ENCODE measurements around the gene PROCR. TPM values are rescaled to one million over a fixed set of nuclear protein-coding genes. Genes with fewer than 3 reads are reported as not detected.
A peak's percentile ranks its signal among the peaks of the same experiment; 100 is the strongest.

The PROCR gene
- total RNA-seq (1 to 10 TPM; 3.2 to 4.0 TPM), polyA plus RNA-seq (1 to 10 TPM; 5.9 to 8.5 (median 6.0) TPM), total RNA-seq (0.93 to 2.8 (median 1.4) reads per million in 6 experiments)

DNA sequence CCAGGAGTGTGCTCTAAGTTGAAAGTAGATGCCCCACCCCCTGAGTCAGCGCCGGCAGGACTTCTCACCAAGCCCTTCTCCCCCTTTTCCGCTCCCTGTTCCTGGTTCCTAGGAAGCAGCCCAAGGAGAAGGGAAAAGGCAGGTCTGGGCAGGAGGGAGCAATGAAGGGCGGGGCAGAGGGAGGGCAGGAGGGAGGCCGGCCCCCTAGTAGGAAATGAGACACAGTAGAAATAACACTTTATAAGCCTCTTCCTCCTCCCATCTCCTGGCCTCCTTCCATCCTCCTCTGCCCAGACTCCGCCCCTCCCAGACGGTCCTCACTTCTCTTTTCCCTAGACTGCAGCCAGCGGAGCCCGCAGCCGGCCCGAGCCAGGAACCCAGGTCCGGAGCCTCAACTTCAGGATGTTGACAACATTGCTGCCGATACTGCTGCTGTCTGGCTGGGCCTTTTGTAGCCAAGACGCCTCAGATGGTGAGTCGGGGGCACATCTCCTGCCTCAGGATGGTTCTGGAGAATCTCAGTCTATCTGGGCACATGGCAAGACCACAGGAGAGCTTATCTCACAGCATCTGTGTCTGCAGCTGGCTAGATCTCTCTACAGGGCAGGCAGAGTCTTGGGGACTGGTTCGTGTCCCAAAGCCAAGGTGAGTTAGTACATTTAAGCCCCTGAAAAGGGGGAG lies at the start of gene PROCR:
PROCR (plus strand) TSS at position 320 of the 681 bp plus-strand sequence; CDS start at position 403, 83 bp downstream.
- Mint-ChIP-seq H3K27me3 (no peaks in the 10 kb centered on the region), H3K36me3 (peaks cover 0 to 16% (median 0%) of the 10 kb centered on the region in 3 donors), H3K4me3 (peak within 1 kb of the TSS; percentile 81 to 96 (median 90)), H3K27ac (peak within 1 kb of the TSS; percentile 88 to 96 (median 93)), H3K4me1 (peaks cover 14 to 28% (median 22%) of the 10 kb centered on the region in 4 donors), H3K9me3 (no peaks in the 10 kb centered on the region)
- POLR2A ChIA-PET: interaction anchor here (0.6 kb wide), 1 partner anchor 25 kb away, joined by 3 read pairs; the partner anchor contains the start of gene EDEM2
- ATAC-seq: peak; percentile 72 to 79
- DNase-seq: peak in 5 of 10 donors; percentile 5 to 23 (median 16)

DNA sequence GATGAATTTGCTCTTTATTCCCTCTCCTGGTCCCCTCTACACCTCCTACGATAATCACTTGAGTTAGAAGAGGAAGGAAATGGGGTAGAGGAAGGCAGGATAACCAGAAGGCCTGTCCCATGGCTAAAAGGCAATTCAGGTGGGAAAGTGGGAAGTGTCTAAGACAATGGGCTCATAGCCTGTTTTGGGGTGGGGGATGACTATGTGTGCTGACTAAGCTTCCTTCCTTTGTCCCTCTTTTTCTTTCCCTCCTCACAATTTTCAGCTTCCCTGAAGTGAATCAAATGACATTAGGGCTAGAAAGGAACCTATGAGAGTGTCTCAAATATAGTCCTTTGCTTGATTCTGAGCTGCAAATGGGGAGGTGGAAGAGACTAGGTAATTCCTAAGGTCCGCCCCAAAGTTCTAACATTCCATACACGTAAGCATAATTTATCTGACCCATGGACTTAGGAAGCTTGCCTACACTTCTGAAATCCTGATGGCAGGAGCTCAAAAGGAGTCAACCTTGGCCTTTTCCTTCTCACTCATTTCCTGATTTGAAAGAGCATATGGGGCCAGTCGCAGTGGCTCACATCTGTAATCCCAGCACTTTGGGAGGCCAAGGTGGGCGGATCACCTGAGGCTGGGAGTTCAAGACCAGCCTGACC lies 49.0 kb upstream of the PROCR start:
- Mint-ChIP-seq H3K4me1 (peaks cover 0 to 4% (median 0%) of the 10 kb centered on the region in 4 donors), H3K9me3 (no peaks in the 10 kb centered on the region), H3K27ac (peak overlapping the region in 1 of 10 donors; percentile 18), H3K36me3 (peaks cover 4 to 93% (median 44%) of the 10 kb centered on the region in 3 donors), H3K27me3 (no peaks in the 10 kb centered on the region), H3K4me3 (no peak overlapping the region)
- DNase-seq (no peak), ATAC-seq (no peak)
- POLR2A ChIA-PET: no interaction called here

DNA sequence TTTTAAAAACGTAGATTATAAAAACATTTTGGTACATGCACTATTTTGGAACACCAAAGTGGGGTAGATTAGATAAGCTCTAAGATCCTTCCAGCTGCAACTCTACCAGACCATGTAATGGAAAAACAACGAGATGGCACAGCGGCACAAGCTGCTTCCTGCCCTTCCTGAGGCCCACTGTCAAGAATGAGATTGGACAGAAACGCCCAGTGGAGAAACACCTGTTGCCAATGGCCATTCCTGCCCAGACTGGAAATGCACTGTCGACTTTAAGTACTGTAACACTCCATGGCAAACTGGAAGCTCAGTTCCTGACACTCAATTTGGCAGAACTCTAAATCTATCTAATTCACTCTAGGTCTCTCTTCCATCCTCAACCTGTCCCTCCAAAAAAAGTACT lies 46.1 kb upstream of the PROCR start:
- H3K27ac Mint-ChIP-seq: peak overlapping the region in 3 of 10 donors; percentile 43 to 53 (median 45)
- H3K4me1 Mint-ChIP-seq: peaks cover 0 to 5% (median 0%) of the 10 kb centered on the region in 4 donors
- H3K36me3 Mint-ChIP-seq: peaks cover 4 to 90% (median 27%) of the 10 kb centered on the region in 3 donors
- ATAC-seq (no peak), DNase-seq (no peak)
- H3K4me3 Mint-ChIP-seq: no peak overlapping the region
- no peaks in the 10 kb centered on the region for H3K9me3 Mint-ChIP-seq
- no peaks in the 10 kb centered on the region for H3K27me3 Mint-ChIP-seq
- POLR2A ChIA-PET: no interaction called here

DNA sequence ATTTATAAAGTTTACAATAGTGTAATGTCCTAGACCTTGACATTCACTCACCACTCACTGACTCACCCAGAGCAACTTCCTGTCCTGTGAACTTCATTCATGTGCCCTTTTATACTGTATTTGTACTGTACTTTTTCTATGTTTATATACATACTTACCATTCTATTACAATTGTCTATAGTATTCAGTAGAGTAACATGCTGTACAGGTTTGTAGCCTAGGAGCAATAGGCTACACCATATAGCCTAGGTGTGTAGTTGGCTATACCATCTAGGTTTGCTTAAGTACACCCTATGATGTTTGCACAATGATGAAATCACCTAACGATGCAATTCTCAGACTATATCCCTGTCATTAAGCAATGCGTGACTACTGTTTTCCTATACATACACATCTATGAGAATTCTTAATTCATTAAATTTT lies 42.2 kb upstream of the PROCR start:
- H3K27ac Mint-ChIP-seq: no peak overlapping the region
- H3K4me3 Mint-ChIP-seq: no peak overlapping the region
- no peaks in the 10 kb centered on the region for H3K27me3 Mint-ChIP-seq
- peaks cover 0 to 6% (median 0%) of the 10 kb centered on the region in 4 donors for H3K4me1 Mint-ChIP-seq
- no peak for DNase-seq
- no peaks in the 10 kb centered on the region for H3K9me3 Mint-ChIP-seq
- POLR2A ChIA-PET: no interaction called here
- H3K36me3 Mint-ChIP-seq: peaks cover 4 to 88% (median 33%) of the 10 kb centered on the region in 3 donors
- no peak for ATAC-seq

DNA sequence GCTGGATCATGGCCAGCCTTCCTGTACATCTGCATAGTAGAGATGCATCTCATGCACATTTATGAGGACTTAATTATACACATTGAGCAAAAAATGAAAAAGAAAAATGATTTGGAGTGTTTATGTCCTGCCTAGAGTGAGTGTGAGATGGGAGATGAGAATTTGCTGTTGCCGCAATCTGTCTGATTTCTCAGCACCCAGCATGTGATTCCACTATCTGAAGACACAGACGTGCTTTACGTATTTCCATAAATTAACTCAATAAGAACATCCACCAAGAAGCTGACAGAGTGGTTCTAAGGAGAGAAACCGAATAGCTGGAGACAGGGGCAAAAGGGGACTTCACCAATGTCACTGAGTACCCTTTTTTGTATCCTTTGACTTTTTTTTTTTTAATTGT lies 39.9 kb upstream of the PROCR start:
- H3K4me3 Mint-ChIP-seq: no peak overlapping the region
- no peaks in the 10 kb centered on the region for H3K27me3 Mint-ChIP-seq
- peaks cover 0 to 2% (median 0%) of the 10 kb centered on the region in 4 donors for H3K4me1 Mint-ChIP-seq
- H3K27ac Mint-ChIP-seq: no peak overlapping the region
- no peaks in the 10 kb centered on the region for H3K9me3 Mint-ChIP-seq
- ATAC-seq (no peak), DNase-seq (no peak)
- POLR2A ChIA-PET: no interaction called here
- H3K36me3 Mint-ChIP-seq: peaks cover 2 to 89% (median 24%) of the 10 kb centered on the region in 3 donors

DNA sequence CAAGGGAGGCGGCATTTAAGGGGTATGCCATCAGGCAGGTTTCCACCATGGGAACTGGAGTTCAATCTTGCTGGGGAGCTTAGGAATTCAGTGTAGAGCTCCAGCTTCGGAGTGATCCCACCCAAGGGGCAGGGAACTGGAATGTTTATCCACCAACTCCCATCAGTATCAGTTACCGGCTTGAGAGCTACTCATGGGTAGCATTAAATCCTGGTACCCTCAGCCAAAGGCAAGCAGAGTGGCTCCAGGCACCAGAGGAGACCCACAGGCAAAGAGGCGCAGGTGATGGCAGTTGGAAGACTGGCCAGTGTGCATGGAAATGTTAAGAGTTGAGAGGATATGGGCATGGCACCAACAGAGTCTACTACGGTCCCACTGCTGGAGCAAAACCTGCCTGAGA lies 38.8 kb upstream of the PROCR start:
- POLR2A ChIA-PET: no interaction called here
- H3K36me3 Mint-ChIP-seq: peaks cover 0 to 91% (median 20%) of the 10 kb centered on the region in 3 donors

DNA sequence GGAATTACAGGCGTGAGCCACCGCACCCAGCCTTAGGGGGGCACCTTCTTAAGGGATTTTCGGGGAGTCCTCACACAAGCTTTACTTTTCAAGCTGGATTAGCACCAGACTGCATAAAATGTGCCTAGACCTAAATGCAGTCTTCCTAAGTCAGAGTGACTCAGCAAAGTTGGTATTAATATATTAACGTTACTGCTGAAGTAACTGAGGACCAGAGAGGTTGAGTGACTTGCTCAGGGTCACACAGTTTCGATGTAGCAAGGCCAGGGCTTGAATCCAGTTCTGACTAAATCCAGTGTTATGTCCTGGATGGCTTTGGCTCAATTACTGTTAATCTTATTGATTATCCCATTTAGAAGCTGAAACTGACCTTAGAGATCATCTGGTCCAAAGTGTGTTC lies 38.1 kb upstream of the PROCR start:
- H3K9me3 Mint-ChIP-seq: no peaks in the 10 kb centered on the region
- H3K27ac Mint-ChIP-seq: no peak overlapping the region
- POLR2A ChIA-PET: no interaction called here
- no peaks in the 10 kb centered on the region for H3K27me3 Mint-ChIP-seq
- H3K4me1 Mint-ChIP-seq: peaks cover 0 to 2% (median under 1%) of the 10 kb centered on the region in 4 donors
- H3K36me3 Mint-ChIP-seq: peaks cover 0 to 92% (median 20%) of the 10 kb centered on the region in 3 donors
- ATAC-seq (no peak), DNase-seq (no peak)
- no peak overlapping the region for H3K4me3 Mint-ChIP-seq

More for the DNA sequence above, 38.8 kb upstream of the PROCR start:
- DNase-seq: no peak
- Mint-ChIP-seq H3K27me3 (no peaks in the 10 kb centered on the region), H3K4me1 (peaks cover 0 to 2% (median under 1%) of the 10 kb centered on the region in 4 donors), H3K9me3 (no peaks in the 10 kb centered on the region), H3K27ac (peak overlapping the region in 2 of 10 donors; percentile 20 to 51), H3K4me3 (no peak overlapping the region)
- no peak for ATAC-seq

DNA sequence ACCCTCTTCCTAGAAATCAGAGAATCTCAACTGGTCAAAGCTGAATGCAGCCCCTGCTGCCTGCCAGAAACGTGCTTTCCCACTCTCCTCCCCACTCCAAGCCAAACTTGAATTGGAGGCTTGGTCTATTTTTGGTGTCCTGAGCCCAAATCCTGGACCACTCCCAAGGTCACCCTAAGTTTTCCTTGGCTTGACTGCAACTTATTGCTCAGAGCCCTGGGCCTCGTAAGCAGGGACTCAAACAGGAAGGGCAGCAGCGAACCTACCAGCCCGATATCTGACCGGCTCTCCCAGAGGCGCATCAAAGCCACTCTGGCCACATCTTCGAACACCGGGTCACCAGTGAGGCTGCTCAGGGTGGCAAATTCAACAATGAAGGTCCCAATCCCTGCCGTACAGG lies 37.4 kb upstream of the PROCR start:
- no peaks in the 10 kb centered on the region for H3K27me3 Mint-ChIP-seq
- H3K36me3 Mint-ChIP-seq: peaks cover 0 to 93% (median 20%) of the 10 kb centered on the region in 3 donors
- no peaks in the 10 kb centered on the region for H3K9me3 Mint-ChIP-seq
- POLR2A ChIA-PET: no interaction called here
- peaks cover 0 to 2% (median under 1%) of the 10 kb centered on the region in 4 donors for H3K4me1 Mint-ChIP-seq
- ATAC-seq (no peak), DNase-seq (no peak)
- no peak overlapping the region for H3K27ac Mint-ChIP-seq
- no peak overlapping the region for H3K4me3 Mint-ChIP-seq

DNA sequence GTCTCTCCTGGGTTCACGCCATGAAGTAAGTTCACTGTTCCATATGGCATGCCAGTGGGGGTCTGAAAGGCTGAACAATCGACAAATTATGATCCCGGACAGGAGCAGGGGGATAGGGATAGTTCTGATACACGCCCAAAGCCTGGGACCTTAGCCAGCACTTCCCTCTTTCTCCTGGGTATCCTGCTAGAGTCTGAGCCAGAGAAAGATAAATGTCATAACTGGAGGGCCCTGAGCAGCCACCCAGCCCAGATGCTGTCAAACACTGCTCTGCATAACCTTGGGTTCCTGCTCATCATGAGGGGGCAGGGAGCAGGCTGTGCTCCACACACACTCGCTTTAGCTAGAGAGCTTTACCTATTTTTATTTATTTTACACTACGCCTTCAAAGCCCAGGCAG lies 37.0 kb upstream of the PROCR start:
- Mint-ChIP-seq H3K4me3 (no peak overlapping the region), H3K4me1 (peaks cover 0 to 2% (median under 1%) of the 10 kb centered on the region in 4 donors), H3K9me3 (no peaks in the 10 kb centered on the region), H3K27ac (peak overlapping the region in 1 of 10 donors; percentile 40), H3K27me3 (no peaks in the 10 kb centered on the region), H3K36me3 (peaks cover 0 to 94% (median 23%) of the 10 kb centered on the region in 3 donors)
- DNase-seq (no peak), ATAC-seq (no peak)
- POLR2A ChIA-PET: no interaction called here

DNA sequence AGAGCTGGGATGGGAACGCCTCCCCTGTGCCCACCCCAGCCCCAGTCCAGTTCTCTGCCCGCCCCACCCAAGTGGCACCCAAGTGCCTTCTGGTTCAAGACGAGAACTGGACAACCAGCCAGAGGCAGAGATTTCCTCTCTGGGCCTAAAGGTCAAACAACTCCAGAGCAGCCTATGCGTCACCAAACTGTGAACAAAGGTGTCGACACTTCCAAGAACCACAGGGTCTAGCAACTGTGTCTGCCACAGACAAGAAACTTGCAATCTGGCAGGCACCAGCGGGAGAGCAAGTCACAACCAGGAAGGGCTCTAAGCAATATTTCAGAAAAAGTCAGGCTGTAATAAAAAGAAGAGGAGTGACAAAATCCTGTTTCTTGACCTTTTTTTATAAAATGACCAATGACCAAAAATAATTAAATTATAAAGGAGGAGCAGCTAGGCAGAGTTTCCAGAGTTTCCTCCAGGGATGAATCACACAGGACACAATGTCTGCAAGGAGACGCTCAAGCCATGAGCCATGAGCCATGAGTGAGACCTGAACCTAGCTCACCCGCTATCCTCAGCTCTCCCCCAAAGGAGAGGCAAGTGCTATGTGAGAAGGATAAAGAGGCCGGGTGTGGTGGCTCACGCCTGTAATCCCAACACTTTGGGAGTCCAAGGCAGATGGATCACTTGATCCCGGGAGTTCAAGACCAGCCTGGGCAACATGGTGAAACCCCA lies 35.8 kb upstream of the PROCR start:
- ATAC-seq (no peak), DNase-seq (no peak)
- Mint-ChIP-seq H3K36me3 (peaks cover 0 to 95% (median 26%) of the 10 kb centered on the region in 3 donors), H3K27me3 (no peaks in the 10 kb centered on the region), H3K9me3 (no peaks in the 10 kb centered on the region), H3K27ac (peak overlapping the region in 3 of 10 donors; percentile 20 to 40 (median 37)), H3K4me1 (peaks cover 0 to 5% (median 2%) of the 10 kb centered on the region in 4 donors), H3K4me3 (no peak overlapping the region)
- POLR2A ChIA-PET: interaction anchor here (0.7 kb wide), 1 partner anchor 73 kb away, joined by 4 read pairs; no protein-coding TSS in a partner anchor

DNA sequence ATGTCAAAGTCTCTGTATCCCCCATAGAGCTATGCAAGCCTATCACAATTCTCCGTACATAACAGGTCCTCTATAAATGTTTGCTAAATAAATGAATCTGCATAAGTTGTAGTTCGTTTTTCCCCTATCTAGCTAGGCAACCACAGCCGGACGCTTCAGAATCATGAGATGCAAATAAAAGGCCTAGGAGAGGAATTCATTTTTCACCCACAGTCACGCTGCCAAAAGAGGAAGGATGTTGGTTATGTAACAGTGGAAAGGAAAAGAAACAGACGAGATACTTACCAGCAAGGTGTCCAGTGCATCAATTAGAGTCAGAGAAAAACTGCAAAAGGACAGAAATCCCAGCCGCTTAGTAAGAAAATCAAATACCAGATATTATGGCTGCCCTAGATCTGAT lies 27.2 kb upstream of the PROCR start:
- Mint-ChIP-seq H3K27me3 (no peaks in the 10 kb centered on the region), H3K36me3 (peaks cover 0 to 57% (median 13%) of the 10 kb centered on the region in 3 donors), H3K4me3 (peak overlapping the region in 1 of 10 donors; percentile 67), H3K9me3 (no peaks in the 10 kb centered on the region), H3K4me1 (peaks cover 13 to 51% (median 42%) of the 10 kb centered on the region in 4 donors), H3K27ac (peak overlapping the region in 6 of 10 donors; percentile 11 to 94 (median 54))
- POLR2A ChIA-PET: interaction anchor here (1.0 to 4.0 kb wide), 3 partner anchors 16 to 133 kb away, joined by 5 to 20 read pairs (median 9); partner anchors contain the start of gene MMP24OS
- ATAC-seq: no peak
- DNase-seq: no peak

DNA sequence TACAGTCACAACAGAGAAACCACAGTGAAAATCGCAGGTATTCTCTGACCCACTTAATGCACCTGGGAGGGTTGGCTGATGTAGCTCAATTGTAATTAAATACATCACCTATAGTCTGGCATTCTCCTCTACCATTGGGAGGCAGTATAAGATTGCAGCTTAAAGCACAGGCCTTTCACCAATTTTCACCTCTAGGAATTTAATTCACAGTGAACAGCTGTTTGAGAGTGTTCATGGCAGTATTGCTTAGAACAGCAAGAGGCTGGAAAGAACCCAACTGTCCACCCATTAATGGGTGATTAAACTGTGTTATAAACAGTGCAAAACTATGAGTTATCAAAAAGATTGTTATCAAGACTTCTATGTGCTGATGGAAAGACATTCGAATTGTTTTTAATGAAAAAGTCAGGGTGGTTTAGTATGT lies 26.7 kb upstream of the PROCR start:
- H3K4me3 Mint-ChIP-seq: peak overlapping the region; percentile 36 to 69 (median 63)
- ATAC-seq (peak; percentile 38 to 48), DNase-seq (peak in 7 of 10 donors; percentile 12 to 79 (median 28))
- H3K27ac Mint-ChIP-seq: peak overlapping the region in 8 of 10 donors; percentile 2 to 94 (median 68)
- POLR2A ChIA-PET: interaction anchor here (0.6 to 4.0 kb wide), 4 partner anchors 16 to 360 kb away, joined by 5 to 20 read pairs (median 7); partner anchors contain the start of gene MMP24OS
- H3K36me3 Mint-ChIP-seq: peaks cover 0 to 52% (median 10%) of the 10 kb centered on the region in 3 donors
- H3K27me3 Mint-ChIP-seq: no peaks in the 10 kb centered on the region
- H3K4me1 Mint-ChIP-seq: peaks cover 13 to 50% (median 42%) of the 10 kb centered on the region in 4 donors
- no peaks in the 10 kb centered on the region for H3K9me3 Mint-ChIP-seq

All from naive thymus-derived CD8-positive, alpha-beta T cell (primary cell).